H9 (cell line): Measurements from ENCODE around the gene PLAC9. TPM values are rescaled to one million over a fixed set of nuclear protein-coding genes. Genes with fewer than 3 reads are reported as not detected.

Source experiments
- DNase-seq: peaks from one replicate; pipeline ENCODE4 v3.0.0-alpha.2; 2017
- H2AFZ ChIP-seq: one replicate; pipeline ENCODE4 v1.6.1; 2013; ENCODE audit warnings: mild to moderate bottlenecking, low read length, control low read depth, moderate library complexity
- H2AK5ac ChIP-seq: 2 replicates; pipeline ENCODE4 v1.6.1; 2013; ENCODE audit warnings: low read length, control low read depth, mixed read lengths; ENCODE audit not compliant: insufficient read length
- H2BK120ac ChIP-seq: one replicate; pipeline ENCODE4 v1.6.1; 2013; ENCODE audit warnings: low read depth, mild to moderate bottlenecking, low read length, control low read depth, inconsistent platforms; ENCODE audit not compliant: poor library complexity, severe bottlenecking
- H2BK12ac ChIP-seq: 2 replicates; pipeline ENCODE4 v1.6.1; 2013; ENCODE audit warnings: low read length, control low read depth, mixed read lengths, low read depth; ENCODE audit not compliant: insufficient read length
- H2BK15ac ChIP-seq: 2 replicates; pipeline ENCODE4 v1.6.1; 2013; ENCODE audit warnings: low read depth, low read length, control low read depth
- H2BK20ac ChIP-seq: one replicate; pipeline ENCODE4 v1.6.1; 2013; ENCODE audit warnings: low read depth, mild to moderate bottlenecking, low read length, control low read depth, inconsistent platforms; ENCODE audit not compliant: poor library complexity, severe bottlenecking
- H2BK5ac ChIP-seq: 2 replicates; pipeline ENCODE4 v1.6.1; 2013; ENCODE audit warnings: low read length, control low read depth, mixed read lengths; ENCODE audit not compliant: insufficient read length
- H3K14ac ChIP-seq: 2 replicates; pipeline ENCODE4 v1.6.1; 2013; ENCODE audit warnings: low read length, control low read depth; ENCODE audit not compliant: insufficient read depth
- H3K18ac ChIP-seq: 2 replicates; pipeline ENCODE4 v1.6.1; 2013; ENCODE audit warnings: low read depth, mild to moderate bottlenecking, mixed read lengths, low read length, control low read depth; ENCODE audit not compliant: insufficient read length
- H3K23ac ChIP-seq: 2 replicates; pipeline ENCODE4 v1.6.1; 2013; ENCODE audit warnings: low read length, control low read depth, mixed read lengths, low read depth; ENCODE audit not compliant: insufficient read length
- H3K23me2 ChIP-seq: 2 replicates; pipeline ENCODE4 v1.6.1; 2013; ENCODE audit warnings: low read depth, mild to moderate bottlenecking, mixed read lengths, low read length, control low read depth; ENCODE audit not compliant: insufficient read length, poor library complexity, severe bottlenecking
- H3K27ac ChIP-seq: 2 replicates; pipeline ENCODE4 v1.5.1; 2013; ENCODE audit warnings: low read length, control low read depth, mixed read lengths, low read depth; ENCODE audit not compliant: insufficient read length
- H3K27me3 ChIP-seq: 2 replicates; pipeline ENCODE4 v1.6.1; 2013; ENCODE audit warnings: low read length, control low read depth, inconsistent platforms; ENCODE audit not compliant: insufficient read depth
- H3K4ac ChIP-seq: 2 replicates; pipeline ENCODE4 v1.6.1; 2013; ENCODE audit warnings: low read depth, mild to moderate bottlenecking, control low read depth, inconsistent platforms, low read length, moderate library complexity
- H3K4me1 ChIP-seq: 2 replicates; pipeline ENCODE4 v1.6.1; 2013; ENCODE audit warnings: low read length, control low read depth, inconsistent platforms; ENCODE audit not compliant: insufficient read depth
- H3K4me2 ChIP-seq: 2 replicates; pipeline ENCODE4 v1.6.1; 2013; ENCODE audit warnings: low read length, control low read depth, mixed read lengths; ENCODE audit not compliant: insufficient read length, insufficient read depth
- H3K56ac ChIP-seq: 2 replicates; pipeline ENCODE4 v1.6.1; 2013; ENCODE audit warnings: low read depth, mild to moderate bottlenecking, mixed read lengths, low read length, control low read depth; ENCODE audit not compliant: insufficient read length
- H3K79me1 ChIP-seq: 2 replicates; pipeline ENCODE4 v1.6.1; 2013; ENCODE audit warnings: low read depth, mild to moderate bottlenecking, moderate library complexity, low read length, control low read depth, inconsistent platforms; ENCODE audit not compliant: insufficient read depth, poor library complexity, severe bottlenecking
- H3K79me2 ChIP-seq: 2 replicates; pipeline ENCODE4 v1.6.1; 2013; ENCODE audit warnings: low read length, control low read depth, inconsistent platforms; ENCODE audit not compliant: insufficient read depth
- H3K9ac ChIP-seq: 2 replicates; pipeline ENCODE4 v1.6.1; 2013; ENCODE audit warnings: low read length, control low read depth, mixed read lengths; ENCODE audit not compliant: insufficient read length; ENCODE audit errors: extremely low read depth
- H3K9me3 ChIP-seq: one replicate; pipeline ENCODE4 v1.6.1; 2013; ENCODE audit warnings: low read depth, low read length, inconsistent platforms; ENCODE audit not compliant: control insufficient read depth
- H3T11ph ChIP-seq: one replicate; pipeline ENCODE4 v1.6.1; 2013; ENCODE audit warnings: mild to moderate bottlenecking, low read length, control low read depth, inconsistent platforms
- H4K20me1 ChIP-seq: one replicate; pipeline ENCODE4 v1.6.1; 2013; ENCODE audit not compliant: control insufficient read depth, insufficient read length, insufficient read depth
- H4K5ac ChIP-seq: 2 replicates; pipeline ENCODE4 v1.6.1; 2013; ENCODE audit warnings: low read depth, mild to moderate bottlenecking, mixed read lengths, low read length, control low read depth; ENCODE audit not compliant: insufficient read length
- H4K8ac ChIP-seq: replicated peaks from 2 replicates; pipeline ENCODE4 v1.6.1; 2013; ENCODE audit warnings: low read length, control low read depth, mixed read lengths, low read depth; ENCODE audit not compliant: insufficient read length
- H4K91ac ChIP-seq: 2 replicates; pipeline ENCODE4 v1.6.1; 2013; ENCODE audit warnings: low read depth, mild to moderate bottlenecking, moderate library complexity, mixed read lengths, low read length, control low read depth; ENCODE audit not compliant: insufficient read length
- H3K27ac Mint-ChIP-seq, 3 experiments: 2 replicates in 2 of 3; 3 replicates in 1 of 3; pipeline ENCODE4 v1.8.0; 2020 to 2021; ENCODE audit warnings: mixed read lengths in 3 of 3, mild to moderate bottlenecking in 1 of 3, moderate library complexity in 1 of 3
- H3K27me3 Mint-ChIP-seq: 2 replicates; pipeline ENCODE4 v1.8.0; 2021; ENCODE audit warnings: low read depth, mild to moderate bottlenecking, moderate library complexity, mixed read lengths
- H3K36me3 Mint-ChIP-seq, 3 experiments: 2 replicates in 2 of 3; 3 replicates in 1 of 3; pipeline ENCODE4 v1.8.0; 2020 to 2021; ENCODE audit warnings: low read depth in 3 of 3, mixed read lengths in 3 of 3; ENCODE audit not compliant: insufficient read depth in 1 of 3
- H3K4me1 Mint-ChIP-seq, 2 experiments: 2 replicates each; pipeline ENCODE4 v1.8.0; 2020; ENCODE audit warnings: mixed read lengths in 2 of 2
- H3K4me3 Mint-ChIP-seq, 2 experiments: 2 replicates in 1 of 2; 3 replicates in 1 of 2; pipeline ENCODE4 v1.8.0; 2020 to 2021; ENCODE audit warnings: mild to moderate bottlenecking in 2 of 2, mixed read lengths in 2 of 2, moderate library complexity in 1 of 2
- H3K9me3 Mint-ChIP-seq, 2 experiments: 2 replicates in 1 of 2; 3 replicates in 1 of 2; pipeline ENCODE4 v1.8.0; 2020; ENCODE audit warnings: mild to moderate bottlenecking in 2 of 2, mixed read lengths in 2 of 2, moderate library complexity in 1 of 2
- CTCF ChIP-seq: fragments of 200-600 bp; sonication (generic); conservative IDR thresholded peaks from 3 replicates; pipeline ENCODE4 v1.8.0; 2021; ENCODE audit warnings: antibody characterized with exemption, mild to moderate bottlenecking
- WGBS: extraction: QIAGEN DNeasy Blood & Tissue Kit; methylation state at CpG from one replicate; pipeline ENCODE4 v1.1.7; 2013; ENCODE audit warnings: missing lambda C conversion rate, low lambda C conversion rate, mixed read lengths; ENCODE audit not compliant: insufficient read length; ENCODE audit errors: extremely low coverage; 5-methylcytosine and 5-hydroxymethylcytosine counted together
- total RNA-seq: library from RNA; stranded (reverse); gene quantifications from 2 replicates; pipeline ENCODE4 v1.2.1, GENCODE V29; 2021

Gene PLAC9
- total RNA-seq, 1 experiment from 2014 or later = 4.3 TPM

- Histone ChIP-seq H2BK120ac (no peak overlapping the region), H4K20me1 (no peaks in the 10 kb centered on the region), H4K5ac (no peak overlapping the region), H3K79me1 (no peaks in the 10 kb centered on the region), H2BK12ac (no peak overlapping the region), H3T11ph (no peak overlapping the region), H2BK5ac (no peak overlapping the region), H2AK5ac (no peak overlapping the region), H3K14ac (no peak overlapping the region), H3K56ac (no peak overlapping the region), H3K4me1 (no peaks in the 10 kb centered on the region), H2AFZ (no peak overlapping the region), H3K23ac (no peak overlapping the region), H3K27ac (no peak overlapping the region), H2BK20ac (no peak overlapping the region), H3K79me2 (no peaks in the 10 kb centered on the region), H3K9me3 (no peaks in the 10 kb centered on the region), H3K4ac (no peak overlapping the region), H4K8ac (no peak overlapping the region), H3K9ac (no peak overlapping the region), H3K4me2 (no peak overlapping the region), H4K91ac (no peak overlapping the region), H3K27me3 (no peaks in the 10 kb centered on the region), H3K18ac (no peak overlapping the region), H3K23me2 (no peaks in the 10 kb centered on the region), H2BK15ac (no peak overlapping the region)
- DNase-seq = no peak
- TF ChIP-seq CTCF = no peak
- Mint-ChIP-seq H3K27me3 (peaks cover 1% of the 10 kb centered on the region), H3K27ac (no peak overlapping the region), H3K36me3 (peaks cover 6 to 31% (median 31%) of the 10 kb centered on the region in 3 experiments; a peak in 6 of 7 replicates), H3K4me3 (no peak overlapping the region), H3K9me3 (no peaks in the 10 kb centered on the region), H3K4me1 (peaks cover 18 to 24% of the 10 kb centered on the region in 2 experiments)
- no CpG with 5 or more reads among the region's 7 CpGs for WGBS
These were observed 32.1 kb downstream of the PLAC9 start for GRCh38 chr10:80164596-80164995.
